ENCODE measurements around the gene ZNF428. TPM values are rescaled to one million over a fixed set of nuclear protein-coding genes. Genes with fewer than 3 reads are reported as not detected.

Gene ZNF428
- total RNA-seq, 1 experiment from 2014 or later: 135 TPM

DNA sequence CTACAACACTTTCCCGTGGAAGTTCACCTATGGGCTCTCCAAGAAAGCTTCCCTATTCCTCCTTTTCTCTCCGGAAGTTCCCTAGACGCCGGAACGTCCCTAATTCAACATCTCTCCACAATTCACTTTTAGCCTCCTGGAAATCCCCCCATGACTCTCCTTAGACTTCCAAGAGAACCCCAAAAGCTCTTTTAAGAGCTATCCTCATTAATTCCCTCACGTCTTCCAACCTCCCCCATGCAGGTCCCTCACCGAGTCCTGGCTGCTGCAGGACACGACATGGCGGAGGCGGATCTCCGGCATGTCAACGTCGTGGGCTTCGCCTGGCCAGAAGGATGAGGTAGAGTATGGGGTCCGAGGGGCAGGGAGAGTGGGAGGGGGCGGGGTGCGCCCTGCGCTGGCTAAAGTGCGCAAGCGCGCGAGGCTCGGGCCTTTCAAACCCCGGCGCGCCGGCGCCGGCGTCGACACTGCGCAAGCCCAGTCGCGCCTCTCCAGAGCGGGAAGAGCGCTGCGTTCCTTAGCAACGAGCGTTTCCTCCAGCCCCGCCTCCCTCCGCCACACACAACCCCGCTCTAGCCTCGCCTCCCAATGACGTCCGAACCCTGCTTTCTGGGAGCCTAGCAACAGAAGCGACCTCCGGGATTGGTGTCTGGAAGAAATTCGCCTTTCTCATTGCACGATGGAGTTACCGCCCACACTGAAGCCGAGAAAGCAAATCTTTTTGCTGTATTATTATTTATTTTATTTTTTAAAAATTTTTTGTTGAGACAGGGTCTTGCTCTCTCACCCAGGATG, 44.1 kb downstream of the ZNF428 start, which contains the start of the genes PINLYP and XRCC1:
TSS of gene PINLYP (plus strand) at position 646 of the 795 bp plus-strand sequence. CDS start 1,391 bp downstream, outside the sequence.
TSS of gene XRCC1 (minus strand) at position 372 of the 795 bp plus-strand sequence. CDS start at position 303, 69 bp downstream.
- in situ Hi-C loops (cut with HindIII; ENCODE audit: low sequenced_read_pairs): loop anchor here (5.0 kb wide), 1 partner anchor 38 kb away; no protein-coding TSS in a partner anchor
- peak; percentile 99 for DNase-seq (ENCODE audit: low spot score)

DNA sequence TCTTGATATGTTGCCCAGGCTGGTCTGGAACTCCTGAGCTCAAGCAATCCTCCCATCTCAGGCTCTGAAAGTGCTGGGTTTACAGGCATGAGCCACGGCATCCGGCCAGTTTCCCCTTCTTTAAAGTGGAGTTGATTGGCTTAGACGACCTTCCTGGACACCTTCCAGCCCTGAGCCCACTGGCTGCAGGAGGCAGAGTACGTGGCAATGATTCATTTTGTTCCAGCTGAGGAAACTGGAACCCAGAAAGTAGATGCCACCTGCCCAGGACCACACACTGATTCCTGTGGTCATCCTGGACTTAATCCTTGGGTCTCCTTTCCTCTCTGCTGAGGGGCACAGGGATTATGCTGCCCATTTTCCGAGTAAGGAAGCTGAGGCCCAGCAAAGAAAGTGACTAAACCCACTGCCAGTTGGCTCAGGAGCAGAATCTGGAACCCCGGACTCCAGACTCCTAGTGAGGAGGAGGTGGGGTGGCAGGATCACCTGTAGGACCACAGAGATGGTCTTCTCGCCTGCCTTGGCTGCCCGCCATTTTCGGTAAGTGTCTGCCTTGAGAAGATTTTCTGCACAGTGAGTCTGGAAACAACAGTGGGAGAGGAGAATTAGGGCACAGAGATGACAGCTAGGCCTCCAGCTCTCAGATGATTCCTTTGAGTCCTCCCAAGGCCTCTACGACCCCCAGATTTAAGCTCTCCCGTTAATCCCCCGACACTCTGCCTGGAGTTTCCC, 44.8 kb downstream of the ZNF428 start:
- in situ Hi-C loops (cut with HindIII; ENCODE audit: low sequenced_read_pairs): loop anchor here (5.0 kb wide), 1 partner anchor 37 kb away; no protein-coding TSS in a partner anchor
- no peak for DNase-seq (ENCODE audit: low spot score)

DNA sequence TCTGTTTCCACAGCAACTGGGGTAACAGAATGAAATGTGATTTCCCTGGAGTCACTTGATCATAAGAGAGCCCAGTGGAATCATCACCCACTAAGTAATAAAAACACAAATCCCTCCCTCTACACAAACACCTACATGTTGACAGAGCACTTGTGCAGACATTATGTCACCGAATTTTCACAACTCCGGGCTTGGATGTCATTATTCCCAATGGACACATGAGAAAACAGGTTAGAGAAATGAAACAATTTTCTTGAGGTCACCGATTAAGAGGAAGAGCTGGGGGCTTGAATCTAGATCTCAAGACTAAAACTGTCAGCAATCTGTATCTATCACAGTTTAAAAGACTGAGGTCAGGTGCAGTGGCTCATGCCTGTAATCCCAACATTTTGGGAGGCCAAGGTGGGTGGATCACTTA, 47.2 kb downstream of the ZNF428 start:
- in situ Hi-C loops (cut with HindIII; ENCODE audit: low sequenced_read_pairs): no loop called here

GRCh38 chr19:43570174-43570791, 49.1 kb downstream of the ZNF428 start:
- no peak for DNase-seq (ENCODE audit: low spot score)
- in situ Hi-C loops (cut with HindIII; ENCODE audit: low sequenced_read_pairs): no loop called here

More for the DNA sequence above, 47.2 kb downstream of the ZNF428 start:
- no peak for DNase-seq (ENCODE audit: low spot score)

- in situ Hi-C loops (cut with HindIII; ENCODE audit: low sequenced_read_pairs): no loop called here
- no peak for DNase-seq (ENCODE audit: low spot score)
These were observed 49.8 kb downstream of the ZNF428 start for GRCh38 chr19:43569657-43570056.

- in situ Hi-C loops (cut with HindIII; ENCODE audit: low sequenced_read_pairs): no loop called here
These were observed 54.6 kb downstream of the ZNF428 start for GRCh38 chr19:43564800-43565199.

GRCh38 chr19:43563816-43564457, 55.5 kb downstream of the ZNF428 start:
- DNase-seq (ENCODE audit: low spot score): peak; percentile 28
- in situ Hi-C loops (cut with HindIII; ENCODE audit: low sequenced_read_pairs): no loop called here

More at GRCh38 chr19:43564800-43565199, 54.6 kb downstream of the ZNF428 start:
- peak; percentile 83 for DNase-seq (ENCODE audit: low spot score)

DNA sequence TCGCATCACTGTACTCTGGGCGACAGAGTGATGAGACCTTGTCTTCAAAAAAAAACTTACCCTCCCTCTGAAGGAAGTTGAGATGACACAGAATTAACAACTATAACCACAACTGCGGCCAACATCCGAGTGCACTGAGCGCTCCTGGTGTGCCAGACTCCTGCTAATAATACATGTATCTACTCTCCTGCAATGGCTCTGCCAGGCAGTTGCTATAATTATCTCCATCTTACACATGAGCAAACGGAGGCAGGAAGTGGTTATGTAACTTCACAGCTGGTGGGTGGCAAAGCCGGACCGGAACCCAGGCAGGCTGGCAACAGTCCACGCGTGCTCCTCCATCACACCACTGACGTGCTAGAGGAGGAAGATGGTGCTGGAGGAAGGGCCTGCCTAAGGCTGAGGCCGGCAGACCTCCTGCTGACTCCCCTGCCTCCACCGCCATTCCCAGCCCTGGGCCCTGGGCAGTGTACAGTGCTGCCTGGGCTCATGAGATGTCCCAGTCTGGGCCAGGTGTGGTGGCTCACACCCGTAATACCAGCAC, 56.7 kb downstream of the ZNF428 start:
- in situ Hi-C loops (cut with HindIII; ENCODE audit: low sequenced_read_pairs): no loop called here
- DNase-seq (ENCODE audit: low spot score): peak; percentile 96

DNA sequence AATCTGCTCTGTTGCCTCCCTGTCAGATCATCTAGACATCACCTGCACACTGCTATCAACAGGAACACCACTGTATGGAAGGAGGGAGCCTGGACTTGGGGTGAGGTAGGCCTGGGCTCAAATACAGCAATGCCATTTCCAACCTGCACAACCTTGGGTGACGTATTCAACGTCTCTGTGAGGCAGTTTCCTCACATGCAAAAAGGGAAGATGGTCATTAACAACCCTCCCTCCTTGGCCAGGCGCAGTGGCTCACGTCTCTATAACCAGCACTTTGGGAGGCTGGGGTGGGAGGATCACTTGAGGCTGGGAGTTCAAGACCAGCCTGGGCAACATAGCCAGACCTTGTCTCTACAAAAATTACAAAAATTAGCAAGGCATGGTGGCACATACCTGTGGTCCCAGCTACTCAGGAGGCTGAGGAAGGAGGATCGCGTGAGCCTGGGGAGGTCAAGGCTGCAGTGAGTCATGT, 57.2 kb downstream of the ZNF428 start:
- DNase-seq (ENCODE audit: low spot score): no peak
- in situ Hi-C loops (cut with HindIII; ENCODE audit: low sequenced_read_pairs): no loop called here

GRCh38 chr19:43561139-43561970, 58.1 kb downstream of the ZNF428 start:
- in situ Hi-C loops (cut with HindIII; ENCODE audit: low sequenced_read_pairs): no loop called here
- DNase-seq (ENCODE audit: low spot score): no peak

DNA sequence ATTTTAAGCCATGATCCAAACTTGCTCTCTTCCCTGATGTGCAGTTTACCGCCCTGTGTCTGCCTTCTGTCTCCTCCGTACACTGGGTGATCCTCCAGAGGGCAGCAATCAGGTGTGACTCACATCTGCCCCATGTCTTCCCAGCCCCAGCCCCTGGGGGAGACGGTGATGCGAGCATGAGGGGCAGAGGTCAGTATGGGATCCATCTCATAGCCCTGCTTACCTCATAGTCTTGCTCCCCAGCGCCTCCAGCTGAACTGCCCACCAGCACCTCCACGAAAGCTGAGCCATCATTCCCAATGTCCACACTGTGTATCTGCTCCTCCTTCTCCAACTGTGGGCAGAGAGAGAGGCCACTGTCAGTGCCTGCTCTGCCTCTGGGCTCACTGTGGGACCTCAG, 58.7 kb downstream of the ZNF428 start:
- DNase-seq (ENCODE audit: low spot score): no peak
- in situ Hi-C loops (cut with HindIII; ENCODE audit: low sequenced_read_pairs): no loop called here

Other genes with a start within 250 kb of the ZNF428 start
- gene TEX101, start 204.7 kb downstream of the ZNF428 start, total RNA-seq (2014; rRNA removed; shearing (Covaris generic)): 1.7 TPM in 1 of 2 replicates, not detected in the other
- not detected in 2 replicates for gene LYPD3, start 154.0 kb downstream of the ZNF428 start, total RNA-seq (2014; rRNA removed; shearing (Covaris generic))
- gene PHLDB3, start 114.9 kb downstream of the ZNF428 start, total RNA-seq (2014; rRNA removed; shearing (Covaris generic)): 51.2 and 77.2 TPM in 2 replicates
- 227 and 243 TPM in 2 replicates for gene ETHE1, start 92.4 kb downstream of the ZNF428 start, total RNA-seq (2014; rRNA removed; shearing (Covaris generic))
- gene ZNF575, start 86.4 kb downstream of the ZNF428 start, total RNA-seq (2014; rRNA removed; shearing (Covaris generic)): not detected in 2 replicates
- 64.5 and 77.2 TPM in 2 replicates for gene XRCC1, start 44.1 kb downstream of the ZNF428 start, total RNA-seq (2014; rRNA removed; shearing (Covaris generic))
- gene PINLYP, start 43.8 kb downstream of the ZNF428 start, total RNA-seq (2014; rRNA removed; shearing (Covaris generic)): 1.5 and 2.7 TPM in 2 replicates
- gene IRGQ, start 23.5 kb downstream of the ZNF428 start, total RNA-seq (2014; rRNA removed; shearing (Covaris generic)): 43.1 and 63.5 TPM in 2 replicates
- 6.9 and 15.4 TPM in 2 replicates for gene ZNF576, start 23.0 kb downstream of the ZNF428 start, total RNA-seq (2014; rRNA removed; shearing (Covaris generic))
- not detected in 2 replicates for gene SRRM5, start 7.5 kb downstream of the ZNF428 start, total RNA-seq (2014; rRNA removed; shearing (Covaris generic))
- 47.8 and 58.7 TPM in 2 replicates for gene CADM4, start 20.2 kb upstream of the ZNF428 start, total RNA-seq (2014; rRNA removed; shearing (Covaris generic))
- gene PLAUR, start 50.5 kb upstream of the ZNF428 start, total RNA-seq (2014; rRNA removed; shearing (Covaris generic)): 6.0 and 8.8 TPM in 2 replicates
- not detected in 2 replicates for gene IRGC, start 96.4 kb upstream of the ZNF428 start, total RNA-seq (2014; rRNA removed; shearing (Covaris generic))
- gene SMG9, start 135.3 kb upstream of the ZNF428 start, total RNA-seq (2014; rRNA removed; shearing (Covaris generic)): 18.3 and 22.3 TPM in 2 replicates
- gene KCNN4, start 161.3 kb upstream of the ZNF428 start, total RNA-seq (2014; rRNA removed; shearing (Covaris generic)): 4.2 and 5.7 TPM in 2 replicates
- not detected in 2 replicates for gene LYPD5, start 182.8 kb upstream of the ZNF428 start, total RNA-seq (2014; rRNA removed; shearing (Covaris generic))
- gene ZNF283, start 207.7 kb upstream of the ZNF428 start, total RNA-seq (2014; rRNA removed; shearing (Covaris generic)): 3.8 and 13.4 TPM in 2 replicates